Fibroblast of upper back skin (primary cell): Measurements from ENCODE around the gene DCDC1.

Experiments
- DNase-seq: peaks from one replicate; pipeline ENCODE4 v3.0.0-alpha.2; 2013

DCDC1 gene

GRCh38 chr11:31102875-31103274 is 266.7 kb downstream of the DCDC1 start:
- no peak for DNase-seq

- DNase-seq = no peak
These were observed 267.2 kb downstream of the DCDC1 start for GRCh38 chr11:31102316-31102715.

DNA sequence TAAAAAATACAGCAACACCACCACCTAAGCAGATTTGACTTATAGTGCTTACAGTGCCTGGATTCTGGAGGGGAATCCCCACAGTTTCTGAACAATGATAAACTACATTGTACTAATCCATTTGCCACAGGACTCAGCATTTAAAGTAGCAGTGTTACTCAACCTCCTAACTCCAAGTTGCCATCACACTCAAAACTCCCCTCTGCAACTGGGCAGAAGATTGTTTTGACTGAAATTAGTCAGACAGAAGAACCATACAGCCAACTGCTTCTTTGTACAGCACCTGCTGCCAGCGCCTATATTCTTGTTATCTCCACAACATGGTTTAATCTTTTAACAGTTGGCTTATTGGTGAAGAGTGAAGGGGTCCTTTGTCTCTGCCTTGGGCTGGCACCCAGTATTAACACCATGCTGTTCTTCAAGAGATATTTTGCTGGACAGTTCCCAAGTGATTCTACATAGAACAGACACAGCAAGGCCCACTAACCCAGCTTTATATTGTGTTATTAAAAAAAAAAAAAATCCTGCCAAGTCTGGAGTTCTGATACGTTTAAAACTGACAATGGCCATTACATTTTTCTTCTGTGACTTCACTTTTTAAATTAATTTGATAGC is 273.2 kb downstream of the DCDC1 start:
- no peak for DNase-seq

DNA sequence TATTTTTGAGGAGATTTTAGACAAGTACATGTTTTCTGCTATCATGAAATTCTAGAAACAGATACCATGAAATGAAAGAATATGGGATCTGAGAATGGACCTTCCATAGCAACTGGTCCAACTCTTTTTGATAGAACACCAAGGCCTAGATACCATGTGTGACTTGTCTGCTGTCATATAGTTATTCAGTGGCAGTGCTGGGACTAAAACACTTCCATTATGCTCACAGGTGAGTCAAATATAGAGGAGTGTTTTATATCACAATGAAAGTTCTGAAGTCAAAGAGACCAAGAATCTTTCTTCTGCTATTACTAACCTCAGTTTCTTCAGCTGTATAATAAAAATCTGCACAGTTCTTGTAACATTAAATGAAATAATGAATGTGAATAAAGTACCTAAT is 276.9 kb downstream of the DCDC1 start:
- DNase-seq = no peak

GRCh38 chr11:31089117-31089516 is 280.4 kb downstream of the DCDC1 start:
- DNase-seq = no peak

GRCh38 chr11:31069447-31070205 is 299.9 kb downstream of the DCDC1 start:
- DNase-seq = peak; percentile 20

DNA sequence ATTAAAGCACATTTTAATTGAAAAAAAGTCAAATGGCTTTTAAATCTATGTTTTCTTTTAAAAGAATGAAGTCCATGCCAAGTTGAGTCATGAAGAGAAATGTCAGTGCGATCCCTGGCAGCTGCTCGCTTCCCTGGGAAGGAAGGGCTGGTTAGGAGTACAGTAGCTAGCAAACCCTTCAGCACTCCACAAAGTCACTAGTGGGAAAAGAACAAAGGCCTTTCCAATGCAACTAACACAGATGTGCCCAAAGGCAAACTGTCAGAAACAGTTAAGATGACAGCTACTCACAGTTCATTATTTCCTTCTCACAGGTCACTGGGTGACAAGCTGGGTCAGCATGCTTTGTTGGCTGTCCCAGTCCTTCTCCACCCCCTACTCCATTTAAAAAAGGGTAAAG is 308.7 kb downstream of the DCDC1 start:
- DNase-seq = peak; percentile 17

DNA sequence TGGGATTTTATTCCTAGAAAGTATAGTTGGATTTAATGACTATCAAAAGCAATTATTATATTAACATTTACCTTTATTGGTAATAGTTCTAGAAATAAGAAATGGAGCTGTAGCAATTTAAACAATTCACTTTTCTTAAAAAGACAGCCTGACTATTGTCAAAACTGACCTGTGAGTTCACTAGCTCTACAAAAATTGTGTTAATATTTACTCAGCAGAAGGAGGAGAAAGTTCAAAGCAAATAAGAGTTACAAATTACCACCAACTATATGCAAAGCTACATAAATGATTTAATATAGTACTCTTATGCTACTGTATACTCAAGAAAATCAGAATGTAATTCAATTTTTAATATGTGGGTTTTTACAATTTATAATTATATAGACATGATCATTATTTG is 310.0 kb downstream of the DCDC1 start:
- no peak for DNase-seq

DNA sequence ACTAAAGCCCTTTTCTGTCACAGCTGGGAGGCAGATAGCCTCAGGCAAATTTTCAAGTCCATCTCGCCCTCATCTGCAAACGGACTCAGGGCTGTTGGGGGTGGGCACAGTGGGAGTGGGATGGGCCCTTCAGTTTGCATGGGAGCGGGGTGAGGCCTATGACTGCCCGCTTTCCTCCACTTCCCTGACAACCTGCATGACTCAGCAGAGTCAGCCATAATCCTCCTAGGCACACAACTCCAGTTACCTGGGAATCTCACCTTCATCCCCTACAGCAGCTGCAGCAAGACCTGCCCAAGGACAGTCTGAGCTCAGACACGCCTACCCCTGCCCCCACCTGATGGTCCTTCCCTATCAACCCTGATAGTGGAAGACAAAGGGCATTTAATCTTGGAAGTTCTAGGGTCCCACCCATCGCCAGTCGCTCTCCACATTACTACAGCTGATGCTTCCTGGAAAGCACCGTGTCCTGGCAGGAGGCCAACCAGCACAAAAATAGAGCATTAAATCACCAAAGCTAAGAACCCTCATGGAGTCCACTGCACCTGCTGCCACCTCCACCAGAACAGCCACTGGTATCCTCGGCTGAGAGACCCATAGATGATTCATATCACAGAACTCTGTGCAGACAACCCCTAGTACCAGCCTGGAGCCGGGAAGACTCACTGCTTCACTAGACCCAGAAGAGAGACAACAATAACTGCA is 319.3 kb downstream of the DCDC1 start:
- no peak for DNase-seq

- peak; percentile 1 for DNase-seq
These were observed 324.2 kb downstream of the DCDC1 start for GRCh38 chr11:31045335-31045734.

- DNase-seq = no peak
These were observed 339.3 kb downstream of the DCDC1 start for GRCh38 chr11:31030138-31030792.

DNA sequence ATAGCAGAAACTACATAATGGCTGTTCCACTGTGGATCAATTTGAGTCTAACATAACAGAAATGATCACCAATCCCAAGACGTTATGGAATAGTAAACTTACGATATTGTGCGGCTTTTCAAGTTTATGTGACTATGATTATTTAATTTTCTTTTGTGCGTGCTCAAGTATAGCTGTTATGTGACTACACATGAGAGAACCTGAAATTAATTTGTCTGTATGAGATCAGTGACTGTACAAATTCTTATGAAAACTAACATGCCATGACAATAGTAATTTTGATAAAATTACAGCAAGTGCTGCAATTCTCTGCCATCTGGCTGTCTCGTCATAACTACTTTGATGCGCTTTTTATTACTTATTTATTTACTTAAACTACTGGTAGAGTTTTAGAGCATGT is 343.2 kb downstream of the DCDC1 start:
- DNase-seq = no peak

DNA sequence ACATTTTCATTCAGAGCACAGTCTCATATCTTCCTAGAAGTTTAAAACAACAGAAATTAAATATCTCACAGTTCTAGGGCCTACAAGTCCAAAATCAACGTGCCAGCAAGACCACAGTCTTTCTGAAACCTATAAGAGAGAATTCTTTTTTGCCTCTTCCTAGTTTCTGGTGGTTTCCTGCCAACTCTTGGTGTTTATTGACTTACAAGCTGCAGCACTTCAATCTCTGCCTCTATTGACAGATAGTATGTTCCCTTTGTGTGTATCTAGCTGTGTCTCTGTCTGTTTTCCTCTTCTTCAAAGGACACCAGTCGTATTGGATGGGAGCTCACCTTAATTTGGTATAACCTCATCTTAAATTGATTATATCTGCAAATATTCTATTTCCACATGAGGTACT is 347.5 kb downstream of the DCDC1 start:
- no peak for DNase-seq

GRCh38 chr11:31019786-31020185 is 349.8 kb downstream of the DCDC1 start:
- no peak for DNase-seq

DNA sequence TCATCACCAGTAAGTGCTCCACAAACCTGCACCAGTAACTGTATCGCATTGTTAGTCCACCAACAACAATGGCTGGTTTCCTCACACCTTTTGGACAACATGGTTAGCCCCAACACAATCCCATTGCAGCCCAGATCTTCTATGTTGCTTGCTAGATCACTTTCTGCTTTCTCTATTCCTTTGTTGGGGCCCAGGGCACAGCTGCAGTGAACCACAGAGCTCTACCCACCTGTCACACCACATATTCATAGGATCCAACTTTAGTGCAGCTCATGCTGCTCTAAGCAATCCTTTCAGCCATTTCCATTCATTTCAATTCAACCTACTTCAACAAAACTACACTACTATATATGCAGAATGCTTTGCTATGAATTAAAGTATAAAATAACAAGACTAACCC is 364.3 kb downstream of the DCDC1 start:
- DNase-seq = no peak

- DNase-seq = no peak
These were observed 368.1 kb downstream of the DCDC1 start for GRCh38 chr11:31001427-31001826.

- no peak for DNase-seq
These were observed 369.2 kb downstream of the DCDC1 start for GRCh38 chr11:31000381-31000780.

GRCh38 chr11:30992513-30992849 is 377.1 kb downstream of the DCDC1 start:
- no peak for DNase-seq

DNA sequence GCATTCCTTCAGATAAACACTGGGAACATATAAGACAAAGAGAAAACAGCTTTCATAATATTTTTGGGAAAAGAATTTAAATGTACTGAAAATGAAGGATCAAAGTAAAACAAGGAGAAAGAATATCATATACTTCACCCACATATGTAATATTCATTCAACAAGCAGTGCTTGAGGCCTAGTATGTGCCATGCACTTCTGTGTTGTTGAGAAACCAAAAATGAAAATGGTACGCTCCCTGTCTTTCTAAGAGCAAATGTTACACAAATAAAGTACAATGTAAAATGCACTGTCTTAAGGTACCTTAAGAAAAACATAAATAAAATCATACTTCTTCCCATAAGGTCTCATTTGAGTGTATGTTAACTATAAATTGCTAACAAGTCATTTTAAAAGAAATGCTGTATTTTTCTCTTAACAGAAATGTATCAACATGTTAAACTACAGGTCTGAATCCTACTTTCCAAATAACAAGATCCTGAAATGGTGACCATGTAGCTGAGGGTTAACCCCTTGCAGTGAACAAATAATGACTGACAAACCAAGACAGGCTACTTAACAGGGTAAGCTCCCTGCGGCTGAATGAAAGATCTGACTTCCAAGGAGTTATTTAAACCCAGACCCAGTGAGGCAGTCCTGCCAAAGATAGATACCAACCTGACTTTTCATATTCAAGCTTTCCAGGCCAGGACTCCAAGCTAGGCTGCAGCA is 377.6 kb downstream of the DCDC1 start:
- no peak for DNase-seq

GRCh38 chr11:30991376-30991775 is 378.2 kb downstream of the DCDC1 start:
- no peak for DNase-seq

DNA sequence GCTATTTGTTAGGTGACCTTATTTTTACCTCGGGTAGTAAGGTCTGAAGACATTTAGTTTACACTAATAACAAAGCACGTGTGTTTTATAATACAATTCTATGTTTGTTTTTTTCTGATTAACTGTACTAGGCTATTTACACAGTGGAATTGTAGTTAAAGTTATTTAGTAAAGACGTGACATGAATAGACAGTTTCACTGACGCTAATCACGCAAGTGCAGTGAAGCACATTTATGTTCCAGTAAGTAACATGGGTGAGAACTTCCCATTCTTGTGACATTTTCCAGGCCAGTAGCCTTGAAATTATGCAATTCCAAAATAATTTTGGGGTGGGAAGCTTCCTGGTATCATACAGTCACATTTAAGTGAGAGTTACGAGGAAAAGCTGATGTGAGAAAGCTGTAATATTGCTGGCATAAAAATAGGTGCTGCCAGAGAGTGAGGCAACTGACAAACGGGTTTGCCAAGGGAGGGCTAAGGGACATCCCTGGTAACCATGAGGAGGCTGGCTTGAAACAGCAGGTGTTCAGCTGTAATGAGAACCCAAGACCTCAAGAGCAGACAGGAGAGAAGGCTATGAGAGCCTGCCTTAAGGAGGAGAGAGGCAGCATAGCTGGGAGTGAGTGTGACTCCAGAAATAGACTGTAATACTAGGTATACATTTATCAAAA is 378.8 kb downstream of the DCDC1 start:
- no peak for DNase-seq

DNA sequence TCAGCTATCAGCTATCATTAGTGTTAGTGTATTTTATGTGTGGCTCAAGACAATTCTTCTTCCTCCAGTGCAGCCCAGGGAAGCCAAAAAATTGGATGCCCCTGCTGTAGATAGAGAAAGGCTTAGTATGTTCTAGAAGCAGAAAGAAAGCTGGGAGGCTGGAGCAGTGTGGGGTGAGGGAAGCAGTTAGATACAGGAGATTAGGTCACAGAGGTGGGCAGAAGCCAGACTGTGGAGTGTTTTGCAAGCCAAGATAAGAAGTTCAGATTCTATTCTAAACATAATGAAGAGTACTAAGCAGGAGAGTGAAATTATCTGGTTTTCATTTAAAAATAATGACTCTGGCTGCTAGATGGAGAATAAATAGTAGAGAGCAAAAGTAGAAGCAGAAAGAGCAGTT is 381.7 kb downstream of the DCDC1 start:
- no peak for DNase-seq

DNA sequence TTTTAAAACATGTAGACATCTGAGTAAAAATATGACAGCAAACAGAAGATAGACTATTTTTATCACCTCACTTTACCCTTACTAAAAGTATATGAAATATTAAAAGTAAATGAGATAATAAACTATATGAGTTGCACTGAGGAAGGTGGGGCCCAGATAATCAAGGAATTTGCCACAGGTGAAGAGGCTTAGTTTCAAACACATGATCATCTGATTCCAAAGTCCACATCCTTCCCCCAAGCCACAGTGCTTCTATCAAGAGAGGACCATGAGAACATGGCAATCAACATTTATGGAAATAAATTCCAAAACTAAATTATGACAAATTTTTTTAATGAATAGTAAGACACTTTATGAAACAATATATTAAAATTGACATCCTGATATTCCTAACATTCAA is 384.0 kb downstream of the DCDC1 start:
- no peak for DNase-seq
